ENCODE data around the gene FCHSD2. TPM values are rescaled to one million over a fixed set of nuclear protein-coding genes. Genes with fewer than 3 reads are reported as not detected.
A peak's percentile ranks its signal among the peaks of the same experiment; 100 is the strongest.

The FCHSD2 gene
- total and polyA plus RNA-seq, 9 of the 15 experiments (the other 6 are each of a cell fraction or from before 2014, with no cell fraction given): 1.8 to 14.7 (median 6.4) TPM

- TF ChIP-seq NR2C1 (IDR thresholded peaks at IDR 0.05) (peak; percentile 81), NR2C1 (tag; IDR thresholded peaks at IDR 0.05) (peak; percentile 85), ZNF778 (CRISPR knock-in tag; IDR thresholded peaks at IDR 0.05) (no peak), GTF2B (IDR thresholded peaks at IDR 0.05; ENCODE audit: extremely low read depth, insufficient read length) (no peak), NUFIP1 (IDR thresholded peaks at IDR 0.05; ENCODE audit: partially characterized antibody) (no peak), CHD1 (IDR thresholded peaks at IDR 0.05; ENCODE audit: low read length) (no peak), EGR1 (conservative IDR thresholded peaks at IDR 0.05) (0 out of 2 replicates have a peak, but pooled peaks have one; percentile 3), ARHGAP35 (IDR thresholded peaks at IDR 0.05; ENCODE audit: partially characterized antibody) (no peak), ZNF124 (CRISPR knock-in tag; IDR thresholded peaks at IDR 0.05) (no peak), REST (IDR thresholded peaks at IDR 0.05; ENCODE audit: borderline replicate concordance) (peak; percentile 81), REST (CRISPR knock-in tag; IDR thresholded peaks at IDR 0.05; ENCODE audit: low read depth) (0 out of 2 replicates have a peak, but pooled peaks have one; percentile 32), HBP1 (CRISPR knock-in tag; IDR thresholded peaks at IDR 0.05) (no peak), ZNF395 (CRISPR knock-in tag; IDR thresholded peaks at IDR 0.05) (peak; percentile 52; the same call in 1 of the 2 replicates)
- TF ChIP-seq, protein P1, sequence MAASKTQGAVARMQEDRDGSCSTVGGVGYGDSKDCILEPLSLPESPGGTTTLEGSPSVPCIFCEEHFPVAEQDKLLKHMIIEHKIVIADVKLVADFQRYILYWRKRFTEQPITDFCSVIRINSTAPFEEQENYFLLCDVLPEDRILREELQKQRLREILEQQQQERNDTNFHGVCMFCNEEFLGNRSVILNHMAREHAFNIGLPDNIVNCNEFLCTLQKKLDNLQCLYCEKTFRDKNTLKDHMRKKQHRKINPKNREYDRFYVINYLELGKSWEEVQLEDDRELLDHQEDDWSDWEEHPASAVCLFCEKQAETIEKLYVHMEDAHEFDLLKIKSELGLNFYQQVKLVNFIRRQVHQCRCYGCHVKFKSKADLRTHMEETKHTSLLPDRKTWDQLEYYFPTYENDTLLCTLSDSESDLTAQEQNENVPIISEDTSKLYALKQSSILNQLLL (CRISPR knock-in tag; IDR thresholded peaks at IDR 0.05; ENCODE audit: borderline replicate concordance): no peak
Observed at GRCh38 chr11:72793425-72794367, 348.4 kb downstream of the FCHSD2 start, which contains the start of gene STARD10 (continued).

All from K562 (cell line).